SK-N-SH (cell line): ENCODE data around the gene XRN2.

Experiments
- EP300 ChIP-seq, 2 experiments: IDR thresholded peaks; 2 replicates each; pipeline versions ENCODE4 v1.4.0 to v1.6.1; 2012; ENCODE audit warnings: borderline replicate concordance in 1 of 2, low read depth in 1 of 2, low read length in 1 of 2
- EZH2phosphoT487 ChIP-seq: fragments of 200-600 bp; sonication (generic); IDR thresholded peaks from 2 replicates; pipeline ENCODE4 v1.6.1; 2017; ENCODE audit warnings: low read depth, mixed run types, mild to moderate bottlenecking, antibody characterized with exemption, moderate library complexity, borderline replicate concordance
- GABPA ChIP-seq: IDR thresholded peaks from 2 replicates; pipeline ENCODE4 v1.4.0; 2012; ENCODE audit warnings: low read depth, mild to moderate bottlenecking
- MAX ChIP-seq: IDR thresholded peaks from 2 replicates; pipeline ENCODE4 v1.4.0; 2012; ENCODE audit warnings: low read depth
- PBX3 ChIP-seq: IDR thresholded peaks from 2 replicates; pipeline ENCODE4; 2012
- REST ChIP-seq: IDR thresholded peaks from 2 replicates; pipeline ENCODE4 v1.6.1; 2012; ENCODE audit warnings: mild to moderate bottlenecking, low read depth, low read length, moderate library complexity
- TF ChIP-seq, protein P1 (sequence below): fragments of 200-600 bp; sonication (generic); IDR thresholded peaks from 2 replicates; pipeline ENCODE4 v1.6.1; 2017; ENCODE audit warnings: antibody characterized with exemption, mild to moderate bottlenecking, moderate library complexity
- TF ChIP-seq, protein P2 (sequence below): IDR thresholded peaks from 2 replicates; pipeline ENCODE4 v1.4.0; 2012; ENCODE audit warnings: low read depth, borderline replicate concordance
- TF ChIP-seq, protein P3 (sequence below): IDR thresholded peaks from 2 replicates; pipeline ENCODE4 v1.4.0; 2012; ENCODE audit warnings: low read depth, borderline replicate concordance

GRCh38 chr20:21433329-21433890 lies 130.3 kb downstream of the XRN2 start:
- TF ChIP-seq, protein P1, sequence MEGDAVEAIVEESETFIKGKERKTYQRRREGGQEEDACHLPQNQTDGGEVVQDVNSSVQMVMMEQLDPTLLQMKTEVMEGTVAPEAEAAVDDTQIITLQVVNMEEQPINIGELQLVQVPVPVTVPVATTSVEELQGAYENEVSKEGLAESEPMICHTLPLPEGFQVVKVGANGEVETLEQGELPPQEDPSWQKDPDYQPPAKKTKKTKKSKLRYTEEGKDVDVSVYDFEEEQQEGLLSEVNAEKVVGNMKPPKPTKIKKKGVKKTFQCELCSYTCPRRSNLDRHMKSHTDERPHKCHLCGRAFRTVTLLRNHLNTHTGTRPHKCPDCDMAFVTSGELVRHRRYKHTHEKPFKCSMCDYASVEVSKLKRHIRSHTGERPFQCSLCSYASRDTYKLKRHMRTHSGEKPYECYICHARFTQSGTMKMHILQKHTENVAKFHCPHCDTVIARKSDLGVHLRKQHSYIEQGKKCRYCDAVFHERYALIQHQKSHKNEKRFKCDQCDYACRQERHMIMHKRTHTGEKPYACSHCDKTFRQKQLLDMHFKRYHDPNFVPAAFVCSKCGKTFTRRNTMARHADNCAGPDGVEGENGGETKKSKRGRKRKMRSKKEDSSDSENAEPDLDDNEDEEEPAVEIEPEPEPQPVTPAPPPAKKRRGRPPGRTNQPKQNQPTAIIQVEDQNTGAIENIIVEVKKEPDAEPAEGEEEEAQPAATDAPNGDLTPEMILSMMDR, result no peak
- TF ChIP-seq EP300 (IDR thresholded peaks at IDR 0.05; ENCODE audit: borderline replicate concordance in 1 of 2, low read depth in 1 of 2, low read length in 1 of 2) (no peak), PBX3 (no peak), EZH2phosphoT487 (no peak), GABPA (no peak), REST (no peak), MAX (no peak)
- TF ChIP-seq, protein P2, sequence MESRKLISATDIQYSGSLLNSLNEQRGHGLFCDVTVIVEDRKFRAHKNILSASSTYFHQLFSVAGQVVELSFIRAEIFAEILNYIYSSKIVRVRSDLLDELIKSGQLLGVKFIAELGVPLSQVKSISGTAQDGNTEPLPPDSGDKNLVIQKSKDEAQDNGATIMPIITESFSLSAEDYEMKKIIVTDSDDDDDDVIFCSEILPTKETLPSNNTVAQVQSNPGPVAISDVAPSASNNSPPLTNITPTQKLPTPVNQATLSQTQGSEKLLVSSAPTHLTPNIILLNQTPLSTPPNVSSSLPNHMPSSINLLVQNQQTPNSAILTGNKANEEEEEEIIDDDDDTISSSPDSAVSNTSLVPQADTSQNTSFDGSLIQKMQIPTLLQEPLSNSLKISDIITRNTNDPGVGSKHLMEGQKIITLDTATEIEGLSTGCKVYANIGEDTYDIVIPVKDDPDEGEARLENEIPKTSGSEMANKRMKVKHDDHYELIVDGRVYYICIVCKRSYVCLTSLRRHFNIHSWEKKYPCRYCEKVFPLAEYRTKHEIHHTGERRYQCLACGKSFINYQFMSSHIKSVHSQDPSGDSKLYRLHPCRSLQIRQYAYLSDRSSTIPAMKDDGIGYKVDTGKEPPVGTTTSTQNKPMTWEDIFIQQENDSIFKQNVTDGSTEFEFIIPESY, result no peak
- TF ChIP-seq, protein P3, sequence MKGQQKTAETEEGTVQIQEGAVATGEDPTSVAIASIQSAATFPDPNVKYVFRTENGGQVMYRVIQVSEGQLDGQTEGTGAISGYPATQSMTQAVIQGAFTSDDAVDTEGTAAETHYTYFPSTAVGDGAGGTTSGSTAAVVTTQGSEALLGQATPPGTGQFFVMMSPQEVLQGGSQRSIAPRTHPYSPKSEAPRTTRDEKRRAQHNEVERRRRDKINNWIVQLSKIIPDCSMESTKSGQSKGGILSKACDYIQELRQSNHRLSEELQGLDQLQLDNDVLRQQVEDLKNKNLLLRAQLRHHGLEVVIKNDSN, result no peak
